HG03108 (cell line): ENCODE results near the gene TEDC2.

Experiments
- ATAC-seq: cut with Tn5 transposase; IDR thresholded peaks from one replicate; pipeline ENCODE4 v1.9.1; 2021; ENCODE audit warnings: moderate library complexity; ENCODE audit not compliant: unreplicated experiment

Gene TEDC2

GRCh38 chr16:2511996-2512734, 52.3 kb downstream of the TEDC2 start:
- no peak for ATAC-seq

GRCh38 chr16:2512735-2513404, 53.0 kb downstream of the TEDC2 start:
- ATAC-seq, result no peak

- ATAC-seq, result peak; percentile 62
These were observed 53.8 kb downstream of the TEDC2 start, which contains the start of gene ATP6V0C for GRCh38 chr16:2513405-2514332. TSS of gene ATP6V0C (plus strand) at chr16:2513952. CDS start at chr16:2514104, 152 bp downstream.
